Ishikawa (cell line): ENCODE results near the gene NRG3.

Source experiments
- CEBPB ChIP-seq: IDR thresholded peaks from 2 replicates; pipeline ENCODE4 v1.6.1; 2012
- CREB1 ChIP-seq: IDR thresholded peaks from 2 replicates; pipeline ENCODE4 v1.6.1; 2012; ENCODE audit warnings: low read depth
- EGR1 ChIP-seq: IDR thresholded peaks from 2 replicates; pipeline ENCODE4 v1.6.1; 2012
- EP300 ChIP-seq: IDR thresholded peaks from 2 replicates; pipeline ENCODE4 v1.6.1; 2012; ENCODE audit warnings: borderline replicate concordance
- FOXM1 ChIP-seq: IDR thresholded peaks from 2 replicates; pipeline ENCODE4 v1.6.1; 2012; ENCODE audit warnings: low read depth, borderline replicate concordance
- MAX ChIP-seq: IDR thresholded peaks from 2 replicates; pipeline ENCODE4 v1.6.1; 2012
- NFIC ChIP-seq: IDR thresholded peaks from 2 replicates; pipeline ENCODE4 v1.6.1; 2012
- RAD21 ChIP-seq: IDR thresholded peaks from 2 replicates; pipeline ENCODE4 v1.6.1; 2012; ENCODE audit warnings: low read depth
- REST ChIP-seq: IDR thresholded peaks from 2 replicates; pipeline ENCODE4 v1.6.1; 2012; ENCODE audit warnings: low read depth, mild to moderate bottlenecking
- TAF1 ChIP-seq: IDR thresholded peaks from 2 replicates; pipeline ENCODE4 v1.6.1; 2012; ENCODE audit warnings: low read depth, mild to moderate bottlenecking
- TCF12 ChIP-seq: IDR thresholded peaks from 2 replicates; pipeline ENCODE4 v1.6.1; 2012; ENCODE audit warnings: low read depth
- TEAD4 ChIP-seq: IDR thresholded peaks from 2 replicates; pipeline ENCODE4 v1.6.1; 2012
- USF1 ChIP-seq: IDR thresholded peaks from 2 replicates; pipeline ENCODE4 v1.6.1; 2012
- YY1 ChIP-seq: IDR thresholded peaks from 2 replicates; pipeline ENCODE4 v1.6.1; 2012; ENCODE audit warnings: low read depth
- ZBTB7A ChIP-seq: IDR thresholded peaks from 2 replicates; pipeline ENCODE4 v1.6.1; 2012; ENCODE audit warnings: low read depth

NRG3 gene

GRCh38 chr10:82813856-82814255 lies 938.9 kb downstream of the NRG3 start:
- TF ChIP-seq TAF1 (no peak), EP300 (no peak), TEAD4 (no peak), USF1 (no peak), EGR1 (no peak), NFIC (no peak), MAX (no peak), REST (no peak), TCF12 (no peak), CREB1 (no peak), ZBTB7A (no peak)

GRCh38 chr10:82814635-82815034 lies 939.6 kb downstream of the NRG3 start:
- no peak for TF ChIP-seq YY1
- TF ChIP-seq RAD21 = no peak

- TF ChIP-seq ZBTB7A = no peak
- TF ChIP-seq EGR1 = no peak
- TF ChIP-seq TAF1 = no peak
- no peak for TF ChIP-seq TEAD4
- TF ChIP-seq NFIC = no peak
- TF ChIP-seq MAX = no peak
- TF ChIP-seq EP300 = no peak
- TF ChIP-seq FOXM1 = no peak
- no peak for TF ChIP-seq YY1
- TF ChIP-seq CEBPB = no peak
- no peak for TF ChIP-seq CREB1
- TF ChIP-seq USF1 = no peak
- no peak for TF ChIP-seq REST
- no peak for TF ChIP-seq TCF12
- TF ChIP-seq RAD21 = no peak
Observed at GRCh38 chr10:82815680-82816079, 940.7 kb downstream of the NRG3 start.

- no peak for TF ChIP-seq TCF12
- no peak for TF ChIP-seq RAD21
- TF ChIP-seq MAX = no peak
- TF ChIP-seq FOXM1 = no peak
- TF ChIP-seq TEAD4 = no peak
- no peak for TF ChIP-seq CEBPB
- TF ChIP-seq EGR1 = no peak
- TF ChIP-seq NFIC = no peak
- no peak for TF ChIP-seq USF1
- no peak for TF ChIP-seq YY1
- TF ChIP-seq ZBTB7A = no peak
- TF ChIP-seq EP300 = no peak
Observed at GRCh38 chr10:82817676-82818422, 942.9 kb downstream of the NRG3 start.

- TF ChIP-seq EP300 (no peak), USF1 (no peak), CREB1 (no peak)
Observed at GRCh38 chr10:82821043-82821442, 946.0 kb downstream of the NRG3 start.
